Mesodermal cell (in vitro differentiated cells): ENCODE results near the gene CCR6.

Source experiments
- H3K27ac ChIP-seq: 2 replicates; pipeline ENCODE4 v1.7.0; 2013; ENCODE audit warnings: mild to moderate bottlenecking, low read depth, low read length, moderate library complexity; ENCODE audit not compliant: severe bottlenecking
- H3K36me3 ChIP-seq: 2 replicates; pipeline ENCODE4 v1.7.1; 2013; ENCODE audit warnings: mild to moderate bottlenecking, low read length, moderate library complexity; ENCODE audit not compliant: control insufficient read depth, insufficient read depth
- H3K4me1 ChIP-seq: one replicate; pipeline ENCODE4 v1.7.1; 2013; ENCODE audit warnings: mild to moderate bottlenecking, low read length; ENCODE audit not compliant: insufficient read depth, control insufficient read depth, poor library complexity, severe bottlenecking
- H3K4me3 ChIP-seq: 2 replicates; pipeline ENCODE4 v1.7.0; 2013; ENCODE audit warnings: low read length, control low read depth, mild to moderate bottlenecking; ENCODE audit not compliant: insufficient read depth, poor library complexity, severe bottlenecking; ENCODE audit errors: extremely low read depth
- H3K9me3 ChIP-seq: 2 replicates; pipeline ENCODE4 v1.7.1; 2013; ENCODE audit warnings: mild to moderate bottlenecking, low read length, moderate library complexity; ENCODE audit not compliant: control insufficient read depth
- WGBS, 2 experiments: methylation state at CpG; one replicate each; pipeline ENCODE4 v1.1.5; 2013; ENCODE audit warnings: missing lambda C conversion rate in 2 of 2; ENCODE audit not compliant: insufficient coverage in 2 of 2; 5-methylcytosine and 5-hydroxymethylcytosine counted together

The CCR6 gene

DNA sequence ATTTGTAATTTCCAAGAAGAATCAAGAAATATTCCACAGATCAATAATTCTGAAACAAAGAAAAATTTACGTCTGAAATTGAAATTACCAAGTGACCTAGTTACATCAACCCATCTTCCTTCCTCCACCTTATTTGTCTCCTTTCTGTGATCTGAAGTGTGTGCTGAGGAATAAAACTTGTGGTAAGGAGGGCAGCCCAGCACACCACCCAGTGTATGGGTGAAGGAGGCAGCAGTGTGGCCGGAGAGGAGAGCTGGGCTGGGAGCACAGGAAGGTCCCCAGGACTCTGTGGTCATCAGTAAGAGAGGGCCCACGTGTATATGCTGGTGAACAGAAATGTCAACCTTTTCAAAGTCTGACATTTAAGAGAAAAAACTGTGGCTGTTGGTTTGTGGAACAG is 11.3 kb upstream of the CCR6 start:
- Histone ChIP-seq H3K4me3 (no peak overlapping the region), H3K36me3 (no peaks in the 10 kb centered on the region), H3K4me1 (no peaks in the 10 kb centered on the region), H3K9me3 (no peaks in the 10 kb centered on the region), H3K27ac (no peak overlapping the region)
- WGBS, 2 experiments, result 76 to 88% methylated on average over 2 of the region's 3 CpGs

DNA sequence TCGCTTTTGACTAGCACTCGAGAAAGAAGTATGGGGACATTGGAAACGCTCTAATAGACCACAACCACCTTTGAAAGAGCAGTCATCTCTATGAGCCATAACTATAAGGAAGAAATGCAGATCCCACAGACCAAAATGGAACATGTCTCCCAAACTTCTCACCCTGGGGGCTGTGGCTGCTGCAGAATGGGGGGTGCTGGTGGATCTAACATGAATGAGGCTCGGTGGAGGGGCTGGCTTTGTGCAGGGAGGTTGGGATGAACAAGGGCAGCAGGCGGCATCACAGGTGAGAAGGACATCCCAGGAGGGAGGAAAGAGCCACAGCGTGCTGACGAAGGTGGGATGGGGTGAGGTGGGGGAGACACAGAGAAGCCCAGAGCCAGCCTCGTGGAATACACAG is 10.5 kb upstream of the CCR6 start:
- Histone ChIP-seq H3K36me3 (no peaks in the 10 kb centered on the region), H3K27ac (no peak overlapping the region), H3K9me3 (no peaks in the 10 kb centered on the region), H3K4me1 (no peaks in the 10 kb centered on the region), H3K4me3 (no peak overlapping the region)
- 91% methylated on average over 6 to 7 of the region's 8 CpGs for WGBS, 2 experiments

DNA sequence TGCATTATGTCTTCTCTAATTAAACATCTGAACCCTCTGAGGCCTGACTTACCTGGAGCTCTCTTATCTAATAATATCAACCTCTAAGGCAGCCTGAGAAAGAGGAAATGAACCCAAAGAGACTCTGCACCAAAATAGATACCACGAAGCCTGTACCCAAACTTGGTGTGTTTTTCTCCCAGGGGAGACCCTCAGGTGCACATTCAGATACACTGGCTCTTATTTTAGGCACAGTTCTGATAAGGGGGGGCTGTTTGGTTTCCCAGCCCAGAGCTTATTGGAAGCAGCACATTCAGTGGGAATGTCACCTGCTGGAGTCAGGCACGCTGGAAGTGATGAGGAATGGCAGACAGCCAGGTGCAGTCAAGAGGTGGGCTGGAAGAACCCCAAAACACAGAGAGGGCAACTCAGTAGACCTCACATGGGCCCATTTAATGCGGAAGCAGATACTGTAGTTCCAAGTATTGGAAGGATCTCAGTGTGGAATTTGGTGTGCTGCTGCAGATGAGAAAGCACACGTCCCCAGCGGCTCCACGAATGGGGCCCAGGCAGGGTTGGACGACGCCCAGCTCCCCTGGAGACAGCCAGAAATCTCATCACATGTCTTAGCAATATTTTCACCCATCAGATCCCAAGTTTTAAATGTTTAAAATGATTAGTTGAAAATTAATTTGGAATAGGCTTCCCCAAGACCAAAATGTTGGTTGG is 9.7 kb upstream of the CCR6 start:
- Histone ChIP-seq H3K4me3 (no peak overlapping the region), H3K36me3 (no peaks in the 10 kb centered on the region), H3K9me3 (no peaks in the 10 kb centered on the region), H3K4me1 (no peaks in the 10 kb centered on the region), H3K27ac (no peak overlapping the region)
- WGBS, 2 experiments, result 81 to 95% methylated on average over 2 to 3 of the region's 8 CpGs

DNA sequence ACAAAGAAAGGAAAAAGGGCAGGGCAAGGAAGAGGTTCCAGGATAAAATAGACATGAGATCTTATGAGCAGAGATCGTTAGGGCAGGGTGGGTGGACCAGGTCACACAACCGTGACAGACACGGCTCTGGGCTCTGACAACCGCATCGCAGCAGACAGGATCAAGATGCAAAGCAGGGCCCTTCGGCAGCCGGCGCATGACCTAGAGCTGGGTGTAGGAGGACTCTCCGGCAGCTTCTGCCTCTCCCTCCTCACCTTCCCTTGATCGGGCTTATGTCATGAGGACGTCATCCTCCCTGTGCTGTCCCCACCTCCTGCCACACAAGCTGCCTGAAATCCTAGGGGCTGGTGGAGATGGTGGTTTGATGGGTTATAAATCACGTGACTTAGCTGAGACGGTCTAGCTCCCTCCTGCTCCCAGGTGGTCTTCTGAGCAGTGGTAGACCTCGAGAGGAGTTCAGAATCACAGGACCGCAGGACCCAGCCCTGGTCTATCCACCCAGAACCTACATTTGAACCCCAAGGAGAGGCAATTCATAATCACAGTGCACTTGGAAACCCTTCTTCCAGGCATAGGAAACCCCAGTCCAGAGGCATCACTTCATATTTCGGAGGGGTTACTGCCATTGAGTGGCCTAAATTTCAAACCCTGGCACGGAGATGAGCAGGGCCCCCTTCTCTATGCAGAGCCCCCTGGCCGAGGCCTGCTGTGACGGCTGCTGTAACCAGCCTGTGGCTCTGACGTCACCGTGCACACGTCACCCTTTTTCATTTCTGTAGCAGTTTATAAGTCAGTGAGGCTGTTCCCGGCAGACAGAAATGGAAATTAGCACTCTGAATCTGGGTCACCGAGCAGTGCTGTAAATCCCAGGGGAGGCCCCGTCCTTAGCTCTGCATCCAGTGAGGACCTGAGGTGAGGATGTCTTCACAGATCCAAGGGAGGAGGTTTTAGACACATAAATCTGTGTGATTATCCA is 8.7 kb upstream of the CCR6 start:
- H3K36me3 ChIP-seq, result no peaks in the 10 kb centered on the region
- H3K4me1 ChIP-seq, result no peaks in the 10 kb centered on the region
- 89 to 96% methylated on average over 19 to 21 of the region's 25 CpGs for WGBS, 2 experiments
- H3K27ac ChIP-seq, result no peak overlapping the region
- no peak overlapping the region for H3K4me3 ChIP-seq
- H3K9me3 ChIP-seq, result no peaks in the 10 kb centered on the region

DNA sequence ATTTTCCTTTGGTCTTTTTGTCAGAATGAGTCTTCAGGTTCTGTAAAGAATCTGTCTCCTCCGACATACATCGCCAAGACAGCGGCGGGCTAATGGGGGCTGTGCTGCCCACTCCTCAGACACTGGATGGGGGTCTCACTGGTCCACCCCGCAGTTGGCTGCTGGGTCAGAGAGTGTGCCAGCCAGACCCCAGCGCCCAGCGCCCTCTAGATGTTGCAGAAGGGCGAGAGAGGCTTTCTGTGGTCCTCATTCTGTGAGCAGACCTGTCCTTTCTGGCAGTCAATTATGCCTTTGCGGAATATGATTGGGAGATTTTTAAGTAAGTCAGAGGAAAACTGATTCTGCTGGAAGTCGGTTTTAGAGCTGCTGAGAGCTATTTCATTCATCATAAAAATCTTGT is 7.8 kb upstream of the CCR6 start:
- no peak overlapping the region for H3K27ac ChIP-seq
- WGBS, 2 experiments, result 86 to 90% methylated on average over 3 to 8 of the region's 10 CpGs

DNA sequence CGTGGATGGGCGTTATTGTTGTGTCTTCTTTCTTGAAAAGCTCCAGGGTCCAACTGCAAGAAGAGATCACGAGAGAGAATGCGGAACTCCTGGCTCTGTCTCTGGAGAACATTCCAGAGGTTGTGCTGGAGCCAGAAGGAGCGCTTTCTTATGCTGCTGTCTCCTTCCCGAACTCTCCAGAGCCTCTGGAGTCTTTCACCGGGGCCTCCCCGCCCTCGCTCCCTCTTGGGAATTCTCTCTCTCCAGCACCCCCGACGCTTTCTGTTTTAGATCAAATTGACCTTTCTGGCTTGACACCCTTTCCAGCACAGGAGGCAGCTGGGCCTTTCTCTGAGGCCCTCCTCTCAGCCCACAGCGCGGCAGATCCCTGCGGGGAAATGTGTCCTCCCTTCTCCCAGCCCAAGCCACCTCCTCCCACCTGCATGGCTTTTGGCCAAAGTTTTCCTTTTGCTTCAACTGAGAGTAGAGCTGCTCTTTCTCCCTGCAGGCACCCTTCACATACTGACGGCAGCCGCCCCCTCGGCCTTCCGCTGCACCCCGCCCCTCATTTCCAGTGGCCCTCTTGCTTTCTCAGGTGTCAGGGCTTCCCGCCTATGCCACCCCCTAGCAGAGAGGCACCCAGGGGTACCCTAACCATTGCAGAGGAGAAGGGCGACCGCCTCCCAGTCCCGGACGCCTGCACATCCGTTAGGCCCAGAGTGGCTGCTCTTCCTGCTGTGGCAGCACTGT is 6.6 kb upstream of the CCR6 start:
- Histone ChIP-seq H3K36me3 (no peaks in the 10 kb centered on the region), H3K9me3 (peaks cover 4% of the 10 kb centered on the region), H3K27ac (no peak overlapping the region), H3K4me3 (no peak overlapping the region), H3K4me1 (no peaks in the 10 kb centered on the region)
- WGBS, 2 experiments, result 77 to 83% methylated on average over 20 to 22 of the region's 25 CpGs

More for the DNA sequence above, 7.8 kb upstream of the CCR6 start:
- no peaks in the 10 kb centered on the region for H3K36me3 ChIP-seq
- H3K9me3 ChIP-seq, result peaks cover 2% of the 10 kb centered on the region
- no peaks in the 10 kb centered on the region for H3K4me1 ChIP-seq
- no peak overlapping the region for H3K4me3 ChIP-seq

DNA sequence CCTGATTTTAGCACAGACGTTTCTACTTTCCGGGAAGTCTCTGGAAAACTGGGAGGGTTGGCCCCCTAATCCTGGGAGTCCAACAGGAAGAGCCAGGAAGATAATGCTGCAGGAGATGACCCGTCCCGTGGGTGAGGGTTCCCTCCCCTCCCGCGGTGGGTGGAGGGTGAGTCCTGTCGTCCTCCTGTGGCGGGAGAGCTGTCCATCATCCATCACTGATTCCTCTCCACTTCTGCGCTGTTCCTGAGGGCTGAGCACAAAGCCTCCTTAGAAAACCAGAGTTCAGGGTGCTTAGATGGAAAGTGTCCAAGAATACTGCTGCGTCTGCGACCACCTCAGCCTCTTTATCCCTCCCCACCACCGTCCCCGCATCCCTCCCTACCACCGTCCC is 6.1 kb upstream of the CCR6 start:
- Histone ChIP-seq H3K4me1 (no peaks in the 10 kb centered on the region), H3K9me3 (peaks cover 4% of the 10 kb centered on the region), H3K36me3 (no peaks in the 10 kb centered on the region), H3K27ac (no peak overlapping the region), H3K4me3 (no peak overlapping the region)
- WGBS, 2 experiments, result 84 to 90% methylated on average over 4 to 5 of the region's 14 CpGs

DNA sequence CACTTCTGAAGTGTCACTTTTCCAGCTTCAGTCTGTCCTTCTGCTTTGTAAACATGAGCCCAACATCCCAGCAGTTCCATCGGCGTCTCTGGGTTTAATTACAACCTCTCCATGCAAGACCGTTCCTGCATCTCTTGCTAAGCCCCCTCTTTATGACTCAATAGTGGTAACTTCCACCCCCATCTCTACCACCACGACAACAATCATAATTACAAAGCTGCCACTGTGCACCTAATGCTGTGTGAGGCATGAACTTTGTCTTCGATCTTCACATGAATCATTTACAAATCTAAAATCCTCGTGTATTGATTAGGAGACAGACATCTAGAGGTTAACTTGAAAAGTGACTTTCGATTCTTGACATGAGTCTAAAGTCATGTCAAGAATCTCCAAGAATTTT is 4.9 kb upstream of the CCR6 start:
- Histone ChIP-seq H3K36me3 (no peaks in the 10 kb centered on the region), H3K9me3 (peaks cover 4% of the 10 kb centered on the region), H3K4me1 (no peaks in the 10 kb centered on the region), H3K4me3 (no peak overlapping the region), H3K27ac (no peak overlapping the region)
- 92 to 93% methylated on average over 6 of the region's 7 CpGs for WGBS, 2 experiments

DNA sequence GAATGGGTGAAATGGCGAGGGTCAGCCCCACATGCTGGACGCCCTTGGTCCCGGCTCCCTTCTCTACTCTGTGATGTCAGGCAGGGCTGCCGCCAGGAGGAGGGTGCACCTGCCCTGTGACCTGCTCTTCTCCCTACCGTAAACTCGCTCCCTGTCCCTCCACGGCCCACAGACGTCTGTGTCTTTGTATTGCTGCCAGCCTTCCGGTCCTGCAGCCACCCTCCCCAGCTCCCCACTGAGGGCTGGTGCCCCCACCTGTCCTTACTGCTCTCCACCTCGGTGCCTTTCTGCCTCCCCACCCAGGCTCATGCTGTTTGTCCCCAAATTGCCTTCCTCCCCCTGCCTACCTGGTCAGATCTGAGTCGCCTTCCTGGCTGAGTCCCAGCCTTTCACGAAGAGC is 4.1 kb upstream of the CCR6 start:
- Histone ChIP-seq H3K4me1 (no peaks in the 10 kb centered on the region), H3K27ac (no peak overlapping the region), H3K4me3 (no peak overlapping the region), H3K36me3 (no peaks in the 10 kb centered on the region), H3K9me3 (peaks cover 4% of the 10 kb centered on the region)
- WGBS, 2 experiments, result 89 to 92% methylated on average over 10 to 12 of the region's 12 CpGs

DNA sequence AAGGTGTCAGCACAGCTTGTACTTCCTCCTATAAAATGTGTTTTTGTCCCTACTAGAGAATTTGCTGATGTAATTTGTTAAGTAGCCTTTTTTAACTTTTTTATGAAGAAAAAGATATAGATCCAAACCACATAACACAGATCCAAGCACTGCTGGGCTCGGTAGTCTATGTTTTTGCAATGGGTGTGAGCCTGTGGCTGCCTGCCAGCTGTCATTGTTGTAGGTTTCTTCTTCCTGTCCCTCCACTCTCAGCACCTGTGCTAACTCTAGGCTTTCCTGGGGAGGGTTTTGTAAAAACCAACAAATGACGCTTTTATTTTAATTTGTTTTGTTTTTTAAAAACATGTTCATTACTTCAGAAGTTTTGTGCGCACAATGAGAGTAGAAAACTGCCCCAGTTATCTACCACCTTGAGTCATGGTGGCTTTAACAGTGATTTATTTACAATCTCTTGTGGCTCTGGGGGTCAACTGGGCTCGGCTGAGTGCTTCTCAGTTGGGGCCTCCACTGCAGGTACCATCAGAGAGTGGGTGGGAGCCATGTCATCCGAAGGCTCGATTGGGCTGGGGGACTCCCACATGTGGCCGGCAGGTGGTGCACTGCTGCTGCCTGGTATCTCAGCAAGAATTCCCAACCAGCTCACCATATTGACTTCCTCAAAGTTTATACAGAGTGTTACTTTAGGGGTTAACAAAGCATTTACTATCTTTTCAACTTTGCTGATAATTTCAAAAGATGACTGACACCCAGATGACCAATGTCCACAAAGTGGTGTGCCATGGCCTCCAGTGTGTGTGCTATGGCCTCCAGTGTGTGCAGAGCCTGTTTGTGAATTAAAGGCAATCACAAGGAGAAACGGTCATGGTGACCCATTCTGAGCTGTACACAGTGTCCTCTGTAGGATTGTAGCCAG is 3.0 kb upstream of the CCR6 start:
- no peak overlapping the region for H3K27ac ChIP-seq
- 92% methylated on average over 1 to 7 of the region's 8 CpGs for WGBS, 2 experiments

More for the DNA sequence above, 3.0 kb upstream of the CCR6 start:
- no peaks in the 10 kb centered on the region for H3K4me1 ChIP-seq
- no peak overlapping the region for H3K4me3 ChIP-seq
- peaks cover 4% of the 10 kb centered on the region for H3K9me3 ChIP-seq
- no peaks in the 10 kb centered on the region for H3K36me3 ChIP-seq
